ENCODE data around the gene FOXO3.

GRCh38 chr6:108675226-108676200 lies 114.8 kb downstream of the FOXO3 start:
- no peak for TF ChIP-seq CTCF (IDR thresholded peaks at IDR 0.05; ENCODE audit: low read depth, low read length)
- no peak for TF ChIP-seq POLR2A (IDR thresholded peaks at IDR 0.05; ENCODE audit: extremely low read depth, insufficient read length)

Measured in NB4 (cell line).